ENCODE measurements around the gene CCDC34.

DNA sequence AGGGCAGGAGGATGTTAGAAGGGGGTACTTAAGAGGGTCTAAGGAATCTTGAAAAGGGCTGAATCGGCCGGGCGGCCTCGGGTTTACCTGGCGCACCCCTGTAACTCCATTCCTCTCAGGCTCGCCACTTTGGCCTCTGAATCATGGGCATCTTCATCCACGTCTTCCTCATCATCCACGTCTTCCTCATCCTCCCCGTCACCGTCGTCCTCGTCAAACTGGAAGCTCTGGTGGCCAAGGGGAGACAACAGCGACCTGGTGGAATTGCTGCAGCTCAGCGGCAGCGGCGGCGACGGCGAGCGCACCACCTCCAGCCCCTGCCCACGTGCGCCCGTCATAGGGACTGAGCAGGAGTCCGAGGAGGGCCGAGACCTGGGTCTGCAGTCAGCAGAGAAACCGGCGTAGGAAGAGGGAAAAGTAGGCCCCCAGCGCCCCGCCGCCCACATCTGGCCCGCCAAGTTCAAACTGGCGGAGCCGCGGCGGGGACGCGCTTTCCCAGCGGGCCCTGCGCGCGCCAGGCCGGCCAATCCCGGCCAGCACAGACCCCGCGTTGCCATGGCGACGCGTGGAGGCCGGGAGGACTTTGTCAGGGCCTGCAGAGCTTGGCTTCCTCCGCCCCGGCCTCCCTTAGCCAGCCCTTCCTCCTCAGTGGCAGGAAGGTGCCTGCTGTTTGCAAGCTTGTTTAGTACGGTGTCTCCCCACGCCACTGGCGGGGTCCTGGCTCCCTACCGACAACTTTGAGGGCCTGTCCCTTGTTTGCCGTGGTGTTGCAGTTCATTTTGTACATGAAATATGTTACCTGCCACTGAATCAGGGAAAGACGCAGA is at the start of gene CCDC34:
- TF ChIP-seq, protein P1, sequence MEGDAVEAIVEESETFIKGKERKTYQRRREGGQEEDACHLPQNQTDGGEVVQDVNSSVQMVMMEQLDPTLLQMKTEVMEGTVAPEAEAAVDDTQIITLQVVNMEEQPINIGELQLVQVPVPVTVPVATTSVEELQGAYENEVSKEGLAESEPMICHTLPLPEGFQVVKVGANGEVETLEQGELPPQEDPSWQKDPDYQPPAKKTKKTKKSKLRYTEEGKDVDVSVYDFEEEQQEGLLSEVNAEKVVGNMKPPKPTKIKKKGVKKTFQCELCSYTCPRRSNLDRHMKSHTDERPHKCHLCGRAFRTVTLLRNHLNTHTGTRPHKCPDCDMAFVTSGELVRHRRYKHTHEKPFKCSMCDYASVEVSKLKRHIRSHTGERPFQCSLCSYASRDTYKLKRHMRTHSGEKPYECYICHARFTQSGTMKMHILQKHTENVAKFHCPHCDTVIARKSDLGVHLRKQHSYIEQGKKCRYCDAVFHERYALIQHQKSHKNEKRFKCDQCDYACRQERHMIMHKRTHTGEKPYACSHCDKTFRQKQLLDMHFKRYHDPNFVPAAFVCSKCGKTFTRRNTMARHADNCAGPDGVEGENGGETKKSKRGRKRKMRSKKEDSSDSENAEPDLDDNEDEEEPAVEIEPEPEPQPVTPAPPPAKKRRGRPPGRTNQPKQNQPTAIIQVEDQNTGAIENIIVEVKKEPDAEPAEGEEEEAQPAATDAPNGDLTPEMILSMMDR (IDR thresholded peaks at IDR 0.05 in 2 of 3, conservative IDR thresholded peaks at IDR 0.05 in 1 of 3; ENCODE audit: borderline replicate concordance in 1 of 3, insufficient read depth in 1 of 3, low read depth in 2 of 3, low read length in 2 of 3) = no peak
- TF ChIP-seq ZNF274 (IDR thresholded peaks at IDR 0.05; ENCODE audit: low read depth, low read length) (no peak), EGR1 (IDR thresholded peaks at IDR 0.05; ENCODE audit: low read depth) (0 out of 2 replicates have a peak, but pooled peaks have one; percentile 21), POLR2AphosphoS5 (IDR thresholded peaks at IDR 0.05; ENCODE audit: low read depth, low read length) (peak; percentile 69), RAD21 (IDR thresholded peaks at IDR 0.05; ENCODE audit: low read depth) (no peak), EZH2phosphoT487 (IDR thresholded peaks at IDR 0.05; ENCODE audit: borderline replicate concordance) (no peak), YY1 (IDR thresholded peaks at IDR 0.05; ENCODE audit: extremely low read depth, insufficient replicate concordance, low read depth, low read length) (no peak), EZH2 (IDR thresholded peaks at IDR 0.05) (no peak)

All from HCT116 (cell line).